Measurements from ENCODE around the gene MT3. TPM values are rescaled to one million over a fixed set of nuclear protein-coding genes. Genes with fewer than 3 reads are reported as not detected.

Gene MT3
- total and polyA plus RNA-seq, 2 of the 13 experiments (the other 11 are each of a cell fraction or from before 2014, with no cell fraction given) = not detected

DNA sequence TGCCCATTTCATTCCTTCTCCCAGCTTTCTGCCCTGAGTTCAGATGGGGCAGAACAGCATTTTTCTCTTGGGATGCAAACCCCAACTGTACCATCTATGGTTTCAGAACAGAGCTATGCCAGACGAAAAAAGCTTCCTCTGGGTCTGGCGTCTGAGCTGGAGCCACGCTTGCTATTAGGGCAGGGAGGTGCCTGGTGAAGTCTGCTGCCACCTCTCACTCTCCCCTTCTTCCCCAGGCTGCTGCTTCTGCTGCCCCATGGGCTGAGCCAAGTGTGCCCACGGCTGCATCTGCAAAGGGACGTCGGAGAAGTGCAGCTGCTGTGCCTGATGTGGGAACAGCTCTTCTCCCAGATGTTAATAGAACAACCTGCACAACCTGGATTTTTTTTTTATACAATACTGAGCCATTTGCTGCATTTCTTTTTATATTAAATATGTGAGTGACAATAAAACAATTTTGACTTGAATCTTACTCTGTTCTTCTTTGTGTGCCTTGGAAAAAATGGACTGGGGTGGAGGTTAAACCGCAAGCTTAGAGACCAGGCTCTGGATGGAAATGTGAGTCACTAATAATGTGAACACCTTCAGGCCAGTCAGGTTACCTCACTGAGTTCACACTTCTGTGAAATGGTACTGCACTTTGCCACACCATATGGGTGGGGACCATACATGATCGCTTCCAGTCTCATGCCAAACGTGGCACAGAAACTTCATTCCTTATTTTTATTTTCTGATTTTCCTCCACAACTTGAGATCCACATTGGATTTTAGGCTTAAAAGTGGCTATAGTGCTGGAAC lies 47.5 kb downstream of the MT3 start:
- 28% methylated on average over 7 of the region's 9 CpGs for WGBS (ENCODE audit: low lambda C conversion rate)
- H3K4me2 ChIP-seq (ENCODE audit: low read depth, low read length) = no peak overlapping the region
- no peaks in the 10 kb centered on the region for H4K20me1 ChIP-seq (ENCODE audit: insufficient read depth, low read length)
- TF ChIP-seq, protein P1, sequence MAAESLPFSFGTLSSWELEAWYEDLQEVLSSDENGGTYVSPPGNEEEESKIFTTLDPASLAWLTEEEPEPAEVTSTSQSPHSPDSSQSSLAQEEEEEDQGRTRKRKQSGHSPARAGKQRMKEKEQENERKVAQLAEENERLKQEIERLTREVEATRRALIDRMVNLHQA (CRISPR knock-in tag; IDR thresholded peaks at IDR 0.05) = no peak
- TF ChIP-seq MAFG (CRISPR knock-in tag; IDR thresholded peaks at IDR 0.05) = no peak
- no peak for TF ChIP-seq ZNF709 (CRISPR knock-in tag; IDR thresholded peaks at IDR 0.05)
- no peak for TF ChIP-seq ZNF382 (CRISPR knock-in tag; IDR thresholded peaks at IDR 0.05; ENCODE audit: borderline replicate concordance)
- TF ChIP-seq SALL2 (CRISPR knock-in tag; IDR thresholded peaks at IDR 0.05) = no peak
- TF ChIP-seq GPN1 (CRISPR knock-in tag; IDR thresholded peaks at IDR 0.05; ENCODE audit: borderline replicate concordance) = no peak
- no peak for TF ChIP-seq ZNF839 (CRISPR knock-in tag; IDR thresholded peaks at IDR 0.05; ENCODE audit: borderline replicate concordance)
- in situ Hi-C loops (cut with HindIII; ENCODE audit: extremely low pct_ligation_motif_present, low pct_unique_long_range_greater_than_20kb) = no loop called here
- H3K4me3 ChIP-seq (replicated peaks in 1 of 3; ENCODE audit: insufficient read depth in 1 of 3, low read depth in 2 of 3, low read length in 3 of 3) = no peak overlapping the region
- DNase-seq (ENCODE audit: low spot score) (no peak), ATAC-seq (no peak), FAIRE-seq (no peak)
- CTCF ChIA-PET (ENCODE audit: low intra/inter-chr PET ratio, low total read pairs) = no interaction called here
- BruUV-seq (replicated peaks) = no TSS peak
- intact Hi-C loops (cut with micrococcal nuclease; ENCODE audit: unreplicated experiment) = no loop called here
- no peak overlapping the region for H3K9ac ChIP-seq (ENCODE audit: insufficient read depth, low read depth, low read length)
- H3K27ac ChIP-seq (ENCODE audit: extremely low read length, insufficient read depth, low read length) = no peak overlapping the region
- H3K4me1 ChIP-seq (ENCODE audit: insufficient read depth, low read length) = peaks cover 36% of the 10 kb centered on the region
- H3K36me3 ChIP-seq (replicated peaks in 1 of 2; ENCODE audit: control insufficient read depth in 1 of 2, insufficient read depth in 2 of 2, low read length in 2 of 2) = no peaks in the 10 kb centered on the region
- POLR2A ChIA-PET = no interaction called here
- peaks cover 10 to 73% of the 10 kb centered on the region in 2 experiments; a peak in 4 of 5 replicates for H3K27me3 ChIP-seq (ENCODE audit: control insufficient read depth in 1 of 2, insufficient read depth in 2 of 2, low read length in 2 of 2)
- no peak overlapping the region for H2AFZ ChIP-seq (ENCODE audit: low read length)
- H3K79me2 ChIP-seq (ENCODE audit: insufficient read depth, low read length) = no peaks in the 10 kb centered on the region
- H3K9me3 ChIP-seq (ENCODE audit: low read length) = no peaks in the 10 kb centered on the region

Data from HepG2 (cell line).